A549 treated with AZD9567 at 1 μM for 4 hours (cell line): ENCODE data around the gene TAF11L3. TPM values are rescaled to one million over a fixed set of nuclear protein-coding genes. Genes with fewer than 3 reads are reported as not detected.

Experiments
- total RNA-seq: library from RNA; stranded (reverse); fragments of 200-300 nt; extraction: Qiagen RNA extraction; gene quantifications from 5 replicates; pipeline ENCODE4 v1.2.3, GENCODE V29; 2022; ENCODE audit not compliant: insufficient read depth

The TAF11L3 gene
- total RNA-seq, result not detected in 5 replicates

DNA sequence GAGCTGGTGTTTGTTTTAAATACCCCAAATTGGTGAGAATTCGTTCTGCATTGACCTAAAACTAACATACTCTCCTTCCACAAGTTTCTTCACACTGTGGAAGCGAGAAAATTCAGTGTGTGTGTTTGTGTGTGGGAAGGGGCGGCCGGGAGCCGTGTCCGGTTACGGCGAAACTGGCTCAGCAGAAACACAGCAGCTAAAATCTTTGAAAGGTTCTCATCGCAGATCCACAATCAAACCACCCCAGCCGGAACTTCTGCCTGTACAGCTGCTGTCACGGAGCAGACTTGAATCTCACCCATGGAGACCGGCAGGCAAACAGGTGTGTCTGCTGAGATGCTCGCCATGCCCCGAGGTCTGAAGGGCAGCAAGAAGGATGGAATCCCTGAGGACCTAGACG lies at the start of gene TAF11L3:
TSS of gene TAF11L3 (plus strand) at position 301 of the 400 bp plus-strand sequence.

DNA sequence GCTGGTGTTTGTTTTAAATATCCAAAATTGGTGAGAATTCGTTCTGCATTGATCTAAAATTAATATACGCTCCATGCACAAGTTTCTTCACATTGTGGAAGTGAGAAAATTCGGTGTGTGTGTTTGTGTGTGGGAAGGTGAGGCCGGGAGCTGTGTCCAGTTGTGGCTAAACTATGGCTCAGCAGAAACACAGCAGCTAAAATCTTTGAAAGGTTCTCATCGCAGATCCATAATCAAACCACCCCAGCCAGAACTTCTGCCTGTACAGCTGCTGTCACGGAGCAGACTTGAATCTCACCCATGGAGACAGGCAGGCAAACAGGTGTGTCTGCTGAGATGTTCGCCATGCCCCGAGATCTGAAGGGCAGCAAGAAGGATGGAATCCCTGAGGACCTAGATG lies 20.2 kb upstream of the TAF11L3 start, which contains the start of gene TAF11L2:
TSS of gene TAF11L2 (plus strand) at position 301 of the 400 bp plus-strand sequence.

DNA sequence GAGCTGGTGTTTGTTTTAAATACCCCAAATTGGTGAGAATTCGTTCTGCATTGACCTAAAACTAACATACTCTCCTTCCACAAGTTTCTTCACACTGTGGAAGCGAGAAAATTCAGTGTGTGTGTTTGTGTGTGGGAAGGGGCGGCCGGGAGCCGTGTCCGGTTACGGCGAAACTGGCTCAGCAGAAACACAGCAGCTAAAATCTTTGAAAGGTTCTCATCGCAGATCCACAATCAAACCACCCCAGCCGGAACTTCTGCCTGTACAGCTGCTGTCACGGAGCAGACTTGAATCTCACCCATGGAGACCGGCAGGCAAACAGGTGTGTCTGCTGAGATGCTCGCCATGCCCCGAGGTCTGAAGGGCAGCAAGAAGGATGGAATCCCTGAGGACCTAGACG lies 3.3 kb downstream of the TAF11L3 start, which contains the start of gene TAF11L4:
TSS of gene TAF11L4 (plus strand) at position 301 of the 400 bp plus-strand sequence.

DNA sequence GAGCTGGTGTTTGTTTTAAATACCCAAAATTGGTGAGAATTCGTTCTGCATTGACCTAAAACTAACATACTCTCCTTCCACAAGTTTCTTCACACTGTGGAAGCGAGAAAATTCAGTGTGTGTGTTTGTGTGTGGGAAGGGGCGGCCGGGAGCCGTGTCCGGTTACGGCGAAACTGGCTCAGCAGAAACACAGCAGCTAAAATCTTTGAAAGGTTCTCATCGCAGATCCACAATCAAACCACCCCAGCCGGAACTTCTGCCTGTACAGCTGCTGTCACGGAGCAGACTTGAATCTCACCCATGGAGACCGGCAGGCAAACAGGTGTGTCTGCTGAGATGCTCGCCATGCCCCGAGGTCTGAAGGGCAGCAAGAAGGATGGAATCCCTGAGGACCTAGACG lies 6.8 kb downstream of the TAF11L3 start, which contains the start of gene TAF11L5:
TSS of gene TAF11L5 (plus strand) at position 301 of the 400 bp plus-strand sequence.

DNA sequence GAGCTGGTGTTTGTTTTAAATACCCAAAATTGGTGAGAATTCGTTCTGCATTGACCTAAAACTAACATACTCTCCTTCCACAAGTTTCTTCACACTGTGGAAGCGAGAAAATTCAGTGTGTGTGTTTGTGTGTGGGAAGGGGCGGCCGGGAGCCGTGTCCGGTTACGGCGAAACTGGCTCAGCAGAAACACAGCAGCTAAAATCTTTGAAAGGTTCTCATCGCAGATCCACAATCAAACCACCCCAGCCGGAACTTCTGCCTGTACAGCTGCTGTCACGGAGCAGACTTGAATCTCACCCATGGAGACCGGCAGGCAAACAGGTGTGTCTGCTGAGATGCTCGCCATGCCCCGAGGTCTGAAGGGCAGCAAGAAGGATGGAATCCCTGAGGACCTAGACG lies 10.2 kb downstream of the TAF11L3 start, which contains the start of gene TAF11L6:
TSS of gene TAF11L6 (plus strand) at position 301 of the 400 bp plus-strand sequence.

Other genes starting within 250 kb of the TAF11L3 start
- gene TAF11L2, start 20.1 kb upstream of the TAF11L3 start, total RNA-seq, result not detected in 5 replicates
- gene TAF11L4, start 3.4 kb downstream of the TAF11L3 start, total RNA-seq, result not detected in 5 replicates
- not detected in 5 replicates for gene TAF11L5, start 6.9 kb downstream of the TAF11L3 start, total RNA-seq
- not detected in 5 replicates for gene TAF11L6, start 10.3 kb downstream of the TAF11L3 start, total RNA-seq
- gene TAF11L7, start 67.4 kb downstream of the TAF11L3 start, total RNA-seq, result not detected in 5 replicates
- gene TAF11L8, start 72.6 kb downstream of the TAF11L3 start, total RNA-seq, result not detected in 5 replicates
- not detected in 5 replicates for gene TAF11L9, start 76.0 kb downstream of the TAF11L3 start, total RNA-seq
- not detected in 5 replicates for gene TAF11L10, start 79.5 kb downstream of the TAF11L3 start, total RNA-seq
- gene TAF11L11, start 85.8 kb downstream of the TAF11L3 start, total RNA-seq, result 0.10 TPM in 2 of 5 replicates, not detected in the others
- 0.14 TPM in 1 of 5 replicates, not detected in the others for gene TAF11L12, start 92.0 kb downstream of the TAF11L3 start, total RNA-seq
- not detected in 5 replicates for gene TAF11L13, start 113.7 kb downstream of the TAF11L3 start, total RNA-seq
- gene TAF11L14, start 116.1 kb downstream of the TAF11L3 start, total RNA-seq, result not detected in 5 replicates